Cerebellar cortex (tissue), 1 donor: ENCODE measurements around the gene SDCCAG8.

Experiments
- DNase-seq: peaks from one replicate; pipeline ENCODE4 v3.0.0-alpha.2; 2015; ENCODE audit warnings: low spot score

Gene SDCCAG8

DNA sequence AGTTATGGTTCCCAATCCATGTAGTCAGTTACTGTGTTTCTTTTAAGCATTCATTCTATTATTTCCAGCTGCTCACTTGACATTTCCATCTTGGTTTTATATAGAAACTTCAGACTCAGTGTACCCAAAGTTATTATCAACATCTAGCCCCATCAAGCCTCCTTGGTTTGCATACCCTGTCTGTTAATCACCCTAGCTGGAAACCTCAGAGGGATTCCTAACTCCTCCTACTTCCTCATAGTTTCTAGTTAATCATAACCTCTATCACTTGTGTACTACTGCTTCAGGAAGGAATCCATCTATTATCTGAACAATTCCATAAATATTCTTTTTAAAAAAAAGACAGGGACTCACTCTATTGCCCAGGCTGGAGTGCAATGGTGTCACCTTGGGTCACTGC is 293.3 kb downstream of the SDCCAG8 start:
- DNase-seq = no peak
